IPS-18c (cell line): ENCODE results near the gene MMRN2.

Source experiments
- H3K4me3 ChIP-seq: 2 replicates; pipeline ENCODE4 v1.7.0; 2013; ENCODE audit warnings: low read depth, mild to moderate bottlenecking, low read length, moderate library complexity; ENCODE audit not compliant: insufficient read depth
- H3K9me3 ChIP-seq: one replicate; pipeline ENCODE4 v1.6.1; 2013; ENCODE audit warnings: mild to moderate bottlenecking, low read length, moderate library complexity; ENCODE audit not compliant: control insufficient read depth, insufficient read depth

Gene MMRN2

DNA sequence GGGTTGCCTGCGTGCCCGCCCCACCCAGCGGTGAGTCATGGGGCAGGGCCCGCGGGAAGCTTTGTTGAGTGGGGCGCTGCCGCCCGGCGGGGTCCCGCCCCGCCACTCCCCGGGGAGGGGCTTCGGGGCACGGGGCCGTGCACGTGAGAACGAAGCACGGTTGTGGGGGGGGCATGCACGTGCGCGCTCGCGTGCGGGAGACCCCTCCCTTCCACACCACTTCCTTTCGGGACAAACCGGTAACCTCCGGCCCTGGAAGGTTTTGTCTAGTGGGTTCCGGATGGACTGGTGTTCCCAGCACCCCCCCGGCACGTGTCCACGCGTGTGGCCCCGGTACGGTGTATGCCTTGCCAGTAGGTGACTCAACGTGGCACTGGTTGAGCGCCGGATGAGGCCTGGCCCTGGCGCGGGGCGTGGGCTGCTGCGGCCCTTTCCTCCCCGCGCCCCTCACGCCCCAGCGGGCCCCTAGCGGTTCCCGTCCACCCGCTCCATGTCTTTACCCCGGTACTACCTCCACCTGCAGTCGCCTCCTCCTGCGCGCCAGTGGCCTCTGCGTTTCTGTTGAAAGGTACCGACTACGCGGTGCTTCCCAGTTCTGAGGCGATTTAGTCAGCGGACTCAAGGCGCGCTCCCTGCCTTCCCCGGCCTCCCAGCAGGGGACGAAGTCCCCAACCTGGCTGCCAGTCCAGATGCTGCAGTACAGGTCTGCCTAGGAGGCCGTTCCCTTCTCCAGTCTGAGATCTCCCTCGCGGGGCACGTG lies 14.0 kb upstream of the MMRN2 start:
- H3K4me3 ChIP-seq = peak overlapping the region; percentile 66
- no peaks in the 10 kb centered on the region for H3K9me3 ChIP-seq

DNA sequence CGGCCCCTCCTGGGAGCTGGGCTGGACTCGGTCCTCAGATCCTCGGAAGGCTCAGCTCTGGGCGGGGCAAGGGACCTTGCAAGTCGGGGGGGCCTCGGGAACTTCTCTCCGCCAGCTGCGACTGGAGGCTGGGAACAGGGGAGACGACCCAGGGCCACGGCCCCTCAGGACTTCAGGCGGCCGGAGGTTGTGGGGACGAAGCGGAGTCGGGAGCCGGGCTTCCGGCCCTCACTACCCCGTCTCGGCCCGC lies 13.5 kb upstream of the MMRN2 start:
- no peaks in the 10 kb centered on the region for H3K9me3 ChIP-seq
- H3K4me3 ChIP-seq = peak overlapping the region; percentile 66

DNA sequence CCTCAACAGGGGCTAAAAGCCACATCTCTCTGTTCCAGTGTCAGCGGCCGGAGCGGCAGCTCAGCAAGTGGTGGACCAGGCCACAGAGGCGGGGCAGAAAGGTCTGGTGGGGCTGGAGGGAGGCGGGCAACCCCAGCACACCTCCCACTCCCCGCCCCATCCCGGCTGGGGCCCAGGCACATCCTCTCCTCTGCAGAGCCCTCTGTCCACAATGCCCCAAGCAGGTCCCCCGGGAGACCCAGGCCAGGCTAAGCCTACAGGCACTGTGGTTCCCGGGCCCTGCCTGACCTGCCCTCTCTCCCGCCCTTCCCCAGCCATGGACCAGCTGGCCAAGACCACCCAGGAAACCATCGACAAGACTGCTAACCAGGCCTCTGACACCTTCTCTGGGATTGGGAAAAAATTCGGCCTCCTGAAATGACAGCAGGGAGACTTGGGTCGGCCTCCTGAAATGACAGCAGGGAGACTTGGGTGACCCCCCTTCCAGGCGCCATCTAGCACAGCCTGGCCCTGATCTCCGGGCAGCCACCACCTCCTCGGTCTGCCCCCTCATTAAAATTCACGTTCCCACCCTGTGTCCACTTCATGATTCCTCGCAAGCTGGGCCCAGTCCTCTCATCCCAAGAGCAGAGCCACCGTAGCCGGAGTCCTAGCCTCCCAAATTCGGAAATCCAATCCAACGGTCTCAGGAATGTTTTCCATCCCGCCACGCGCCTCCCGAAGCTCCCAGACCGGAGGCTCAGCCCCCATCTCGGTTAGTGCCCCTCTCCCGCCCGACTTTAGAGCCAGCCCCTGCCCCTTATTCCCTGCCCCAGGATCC lies 13.0 kb upstream of the MMRN2 start:
- peak overlapping the region; percentile 66 for H3K4me3 ChIP-seq
- no peaks in the 10 kb centered on the region for H3K9me3 ChIP-seq

DNA sequence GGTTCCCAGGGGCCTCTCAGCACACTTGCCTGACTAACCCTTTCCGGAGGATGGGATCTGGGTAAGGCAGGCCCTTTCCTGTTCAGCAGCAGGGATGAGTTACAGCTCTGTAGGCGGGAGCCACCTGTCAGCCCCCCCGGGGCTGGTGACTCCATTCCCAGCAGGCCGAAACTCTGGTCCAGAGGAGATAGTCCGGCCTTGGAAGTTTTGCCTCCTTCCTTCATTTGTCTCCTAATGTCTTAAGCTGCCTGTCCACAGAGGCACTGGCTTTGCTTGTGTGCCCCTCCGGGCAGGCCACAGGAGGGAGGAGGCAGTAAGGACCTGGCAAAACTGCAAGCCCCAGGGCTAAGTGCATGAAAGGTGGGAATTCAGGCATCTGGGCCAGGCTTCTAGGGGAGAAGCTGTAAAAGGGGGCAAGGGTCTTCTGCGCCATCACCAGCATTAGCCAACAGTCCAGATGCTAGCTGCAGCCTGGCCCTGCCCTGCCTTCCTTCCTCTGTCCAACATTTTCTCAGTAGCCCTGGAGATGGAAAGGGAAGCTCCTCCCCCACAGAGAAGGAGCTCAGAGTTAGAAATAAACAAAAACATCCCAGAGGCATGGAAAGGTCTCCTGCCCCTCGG lies 12.1 kb upstream of the MMRN2 start:
- Histone ChIP-seq H3K4me3 (no peak overlapping the region), H3K9me3 (no peaks in the 10 kb centered on the region)

DNA sequence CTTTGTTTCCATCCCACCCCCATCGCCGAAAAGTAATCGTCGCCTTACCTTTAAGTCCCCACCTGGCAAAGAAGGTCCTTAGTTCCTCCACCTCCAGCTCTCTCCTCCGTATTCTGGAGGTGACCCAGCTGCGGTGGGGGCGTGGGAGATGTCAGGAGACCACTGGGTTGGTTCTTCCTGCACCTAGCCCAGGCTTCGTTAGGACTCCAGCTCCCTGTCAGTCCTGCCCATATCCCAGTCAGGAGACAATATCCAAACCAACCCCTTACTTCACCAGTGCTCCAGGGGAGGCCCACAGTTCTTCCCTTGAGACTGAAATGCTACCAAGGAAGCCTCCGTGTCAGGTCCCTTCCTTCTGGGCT lies 11.6 kb upstream of the MMRN2 start:
- Histone ChIP-seq H3K9me3 (no peaks in the 10 kb centered on the region), H3K4me3 (no peak overlapping the region)

DNA sequence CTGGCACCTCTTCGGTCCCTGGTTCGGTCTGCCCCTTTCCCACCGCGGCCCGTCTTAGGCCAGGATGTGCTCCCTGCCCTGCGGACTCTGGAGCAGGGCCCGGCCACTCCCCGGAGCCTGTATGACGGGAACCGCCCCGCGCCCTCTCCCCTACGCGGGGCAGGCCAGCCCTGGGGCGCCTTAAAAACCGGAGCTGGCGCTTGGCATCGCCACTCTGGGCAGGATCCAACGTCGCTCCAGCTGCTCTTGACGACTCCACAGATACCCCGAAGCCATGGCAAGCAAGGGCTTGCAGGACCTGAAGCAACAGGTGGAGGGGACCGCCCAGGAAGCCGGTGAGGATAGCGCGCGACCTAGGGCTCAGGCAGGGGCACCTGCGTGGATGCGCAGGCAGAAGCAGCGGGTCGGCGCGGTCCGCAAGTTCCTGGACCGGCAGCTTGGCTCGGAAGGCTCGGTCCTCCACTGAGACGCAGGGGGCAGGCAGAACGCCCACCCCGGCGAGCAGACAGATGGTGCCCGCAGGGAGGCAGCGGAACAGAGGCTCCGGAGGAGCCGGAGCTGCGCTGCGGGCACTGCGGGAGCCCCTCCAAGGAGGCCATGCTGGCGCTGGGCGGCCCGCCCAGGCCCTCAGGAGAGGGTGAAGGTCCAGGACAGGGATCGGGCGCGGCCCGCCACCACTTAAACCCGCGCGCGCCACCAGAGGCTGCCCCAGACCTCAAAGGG lies 11.0 kb upstream of the MMRN2 start, which contains the start of gene ADIRF:
TSS of gene ADIRF (plus strand) at position 212 of the 723 bp plus-strand sequence. CDS start at position 275, 63 bp downstream.
- H3K4me3 ChIP-seq = no peak within 1 kb of the TSS

DNA sequence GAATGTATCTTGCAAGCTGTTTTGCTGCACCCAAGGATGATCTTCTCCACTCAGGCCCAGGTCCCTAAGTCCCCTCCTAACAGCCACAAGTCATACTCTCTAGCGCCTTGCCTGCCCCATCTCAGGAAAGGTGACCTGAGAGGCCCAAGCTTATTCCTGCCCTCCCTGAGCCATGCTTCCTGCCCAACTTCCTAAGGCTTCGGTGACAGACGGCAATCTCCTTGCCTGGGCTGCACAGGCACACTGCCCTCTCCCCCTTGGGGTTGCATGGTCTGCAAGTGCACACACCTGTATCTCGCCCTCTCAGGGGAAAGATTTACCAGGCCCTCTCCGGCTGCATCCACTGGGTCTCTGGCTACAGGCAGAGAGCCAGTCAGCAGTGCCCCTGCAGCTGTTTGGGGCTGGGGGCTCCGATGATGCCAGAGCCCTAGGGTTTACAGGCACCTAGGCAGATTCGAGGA lies 10.1 kb upstream of the MMRN2 start:
- H3K4me3 ChIP-seq = no peak overlapping the region
- no peaks in the 10 kb centered on the region for H3K9me3 ChIP-seq

More for the DNA sequence above, 11.0 kb upstream of the MMRN2 start, which contains the start of gene ADIRF:
- no peaks in the 10 kb centered on the region for H3K9me3 ChIP-seq

DNA sequence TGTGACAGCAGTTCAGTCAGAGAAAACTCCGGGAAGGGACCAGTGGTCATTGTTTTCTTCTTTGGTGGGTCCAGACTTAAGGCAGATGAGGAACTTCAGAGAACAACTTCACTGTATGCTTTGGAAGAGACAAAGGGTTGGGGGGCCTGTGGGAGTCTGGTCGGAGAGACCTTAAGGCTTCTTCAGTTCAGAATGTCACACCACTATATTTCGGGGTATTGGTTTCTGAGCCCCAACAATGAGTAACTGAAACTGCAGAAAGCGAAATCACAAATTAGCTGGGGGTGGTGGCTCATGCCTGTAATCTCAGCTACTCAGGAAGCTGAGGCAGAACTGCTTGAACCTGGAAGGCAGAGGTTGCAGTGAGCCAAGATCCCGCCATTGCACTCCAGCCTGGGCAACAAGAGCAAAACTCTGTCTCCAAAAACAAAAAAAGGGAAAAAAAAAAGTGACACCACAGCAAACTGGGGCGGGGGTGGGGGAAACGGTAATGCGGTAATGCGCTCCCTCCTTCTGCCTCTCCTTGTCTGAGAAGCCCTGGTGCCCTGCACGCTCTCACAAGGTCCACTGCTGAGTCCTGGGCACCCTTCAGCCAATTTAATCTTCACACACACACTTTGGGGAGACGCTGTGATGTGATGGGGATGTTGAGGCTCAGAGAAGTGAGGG lies 8.7 kb upstream of the MMRN2 start:
- no peak overlapping the region for H3K4me3 ChIP-seq
- no peaks in the 10 kb centered on the region for H3K9me3 ChIP-seq

DNA sequence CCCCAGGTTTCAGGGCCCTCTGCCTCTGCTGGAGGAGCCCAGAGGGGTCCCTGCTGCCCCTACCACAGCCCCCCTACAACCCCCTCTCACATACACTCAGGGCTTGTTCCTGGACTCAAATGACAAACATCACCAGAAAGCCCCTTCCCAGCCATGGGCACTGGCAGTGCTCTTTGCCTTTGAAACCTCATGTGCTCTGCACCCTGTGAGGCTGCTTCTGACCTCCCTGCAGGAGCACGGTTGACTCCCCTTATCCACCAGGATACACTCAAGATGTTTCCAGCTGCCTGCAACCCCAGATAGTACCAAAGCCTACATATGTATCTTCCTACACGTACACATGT lies 7.4 kb upstream of the MMRN2 start:
- Histone ChIP-seq H3K9me3 (no peaks in the 10 kb centered on the region), H3K4me3 (no peak overlapping the region)

DNA sequence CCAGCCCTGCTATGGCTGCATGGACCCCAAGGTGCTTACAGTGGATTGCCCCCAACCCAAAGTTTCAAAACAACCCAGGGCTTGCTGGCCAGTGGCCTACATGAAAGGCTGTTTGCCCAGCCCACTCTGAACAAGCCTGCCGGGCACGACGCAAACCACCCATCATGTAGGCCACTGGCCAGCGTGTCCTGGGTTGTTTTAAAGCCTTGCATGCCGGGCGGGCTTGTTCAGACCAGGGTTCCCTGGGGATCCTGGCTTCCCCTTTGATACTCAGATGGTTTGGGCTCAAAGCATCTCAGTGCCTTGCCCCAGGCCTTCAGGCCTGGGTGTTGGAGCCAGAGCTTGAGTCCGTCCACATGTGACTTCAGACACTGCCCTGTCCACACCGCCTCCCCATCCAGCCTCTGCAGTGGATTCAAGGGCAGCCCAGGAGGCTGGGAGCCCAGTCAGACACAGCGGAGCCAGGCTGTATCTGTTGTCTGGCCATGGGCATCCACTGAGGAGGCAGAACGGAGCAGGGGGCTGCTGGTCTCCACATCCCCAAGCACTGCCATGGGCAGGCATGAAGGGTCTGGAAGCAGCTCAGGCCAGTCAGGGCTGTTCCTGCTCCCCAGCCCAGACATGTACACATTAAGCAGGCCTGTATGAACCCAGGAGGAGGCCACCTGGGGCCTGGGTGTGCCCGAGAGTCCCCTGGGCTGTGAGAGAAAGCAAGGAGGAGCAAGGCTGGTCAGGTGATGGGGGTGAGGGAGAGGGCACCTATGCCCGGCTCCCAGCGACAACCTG lies 6.8 kb upstream of the MMRN2 start:
- H3K9me3 ChIP-seq = no peaks in the 10 kb centered on the region
- no peak overlapping the region for H3K4me3 ChIP-seq

DNA sequence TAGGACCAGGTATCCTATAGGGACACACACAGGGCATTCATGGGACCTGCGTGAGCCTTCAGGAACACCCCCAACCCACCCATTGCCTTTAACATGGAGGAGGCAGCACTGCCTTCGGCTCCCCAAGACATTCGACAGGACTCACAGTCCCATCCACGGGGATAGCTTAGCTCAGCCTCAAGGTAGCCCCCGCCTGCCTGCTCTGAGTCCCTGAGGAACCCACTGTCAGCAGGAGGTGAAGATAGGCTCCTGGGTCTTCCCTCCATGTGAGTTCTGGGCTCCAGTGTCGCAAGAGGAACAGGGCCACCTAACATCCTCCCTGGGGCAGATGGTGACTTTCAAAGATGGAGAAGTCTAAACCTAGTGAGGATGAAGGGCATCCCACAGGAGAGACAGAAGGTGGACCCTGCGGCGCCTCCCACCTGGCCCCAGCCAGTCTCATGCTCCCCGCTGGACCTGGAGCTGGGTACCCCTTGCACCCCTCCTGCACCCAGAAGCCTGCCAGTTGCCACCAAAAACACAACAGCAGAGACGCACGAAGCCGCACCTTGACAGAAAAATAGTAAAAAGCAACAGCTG lies 6.0 kb upstream of the MMRN2 start:
- Histone ChIP-seq H3K9me3 (no peaks in the 10 kb centered on the region), H3K4me3 (no peak overlapping the region)

DNA sequence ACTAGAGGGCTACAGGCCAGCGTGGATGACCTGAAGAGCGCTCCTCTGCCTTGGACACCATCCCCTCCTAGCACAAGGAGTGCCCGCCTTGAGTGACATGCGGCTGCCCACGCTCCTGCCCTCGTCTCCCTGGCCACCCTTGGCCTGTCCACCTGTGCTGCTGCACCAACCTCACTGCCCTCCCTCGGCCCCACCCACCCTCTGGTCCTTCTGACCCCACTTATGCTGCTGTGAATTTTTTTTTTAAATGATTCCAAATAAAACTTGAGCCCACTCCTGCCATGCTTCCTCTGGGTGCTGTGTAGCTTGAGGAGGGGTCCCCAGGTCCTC lies 5.5 kb upstream of the MMRN2 start:
- Histone ChIP-seq H3K4me3 (no peak overlapping the region), H3K9me3 (no peaks in the 10 kb centered on the region)

DNA sequence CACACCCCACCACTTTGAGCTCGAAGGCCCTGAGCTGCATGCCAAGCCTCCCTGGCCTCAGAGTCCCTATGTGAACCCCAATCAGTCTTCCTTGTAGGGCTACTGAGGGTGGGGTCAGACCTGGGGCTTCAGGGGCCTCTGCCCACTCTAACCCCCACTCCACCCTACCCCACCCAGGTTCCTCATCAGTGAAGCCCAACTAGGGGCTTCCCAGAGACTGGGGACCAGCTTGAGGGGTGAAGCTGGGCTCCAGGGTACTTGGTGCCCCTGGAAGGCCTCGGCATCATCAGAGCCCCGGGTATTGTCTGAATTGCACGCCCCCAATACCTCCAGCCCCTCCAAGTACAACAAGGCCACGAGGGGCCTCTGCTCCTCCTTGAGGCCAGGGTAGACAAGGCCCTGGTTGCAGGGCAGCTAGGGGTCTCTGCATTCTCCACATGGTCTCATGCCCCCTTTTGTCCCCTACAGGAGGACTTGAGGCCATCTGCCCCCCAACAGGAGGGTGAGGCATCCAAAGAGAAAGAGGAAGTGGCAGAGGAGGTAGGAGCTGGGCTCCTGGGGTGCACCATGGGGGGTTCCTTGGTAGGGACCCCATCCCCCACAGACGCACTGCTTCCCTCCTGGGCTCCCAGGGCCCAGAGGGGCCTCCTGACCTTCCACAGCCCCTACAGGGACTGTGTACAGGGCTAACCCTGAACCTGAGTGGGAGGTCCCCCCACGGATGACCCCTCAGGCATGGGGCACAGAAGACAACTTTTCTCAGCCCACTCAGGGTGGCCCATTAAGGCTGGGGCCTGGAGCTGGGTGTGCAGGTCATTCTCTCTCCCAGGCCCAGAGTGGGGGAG lies 4.9 kb upstream of the MMRN2 start:
- no peak overlapping the region; the same call in 1 of the 2 replicates for H3K4me3 ChIP-seq

DNA sequence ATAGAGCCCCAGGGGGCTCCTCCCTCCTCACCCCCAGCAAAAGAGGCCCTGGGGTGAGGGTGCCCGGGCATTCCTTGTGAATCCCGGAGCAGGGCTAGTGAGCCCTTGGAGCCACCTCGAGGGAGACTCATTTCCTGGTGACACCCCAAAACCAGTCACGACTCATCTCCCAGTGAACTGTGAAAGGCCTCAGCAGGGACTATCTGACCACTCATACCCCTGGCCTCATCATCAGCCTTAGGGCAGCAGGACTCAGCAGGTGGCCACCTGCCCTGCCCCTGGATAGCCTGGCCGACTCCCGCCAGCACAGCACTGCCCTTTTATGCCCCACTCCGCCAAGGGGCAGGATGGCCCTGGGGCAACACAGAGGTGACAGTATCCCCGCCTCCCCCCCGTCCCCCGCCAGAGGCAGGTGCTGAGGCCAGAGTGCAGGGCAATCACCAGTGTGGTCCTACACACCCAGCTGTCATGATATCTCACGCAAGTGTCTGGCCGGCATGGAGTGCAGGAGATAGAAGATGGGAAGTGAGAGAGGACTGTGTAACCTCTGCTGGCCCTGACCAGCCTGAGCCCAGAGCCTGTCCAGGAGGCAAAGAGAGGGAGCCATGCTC lies 4.2 kb upstream of the MMRN2 start:
- no peak overlapping the region for H3K4me3 ChIP-seq
- no peaks in the 10 kb centered on the region for H3K9me3 ChIP-seq

More for the DNA sequence above, 4.9 kb upstream of the MMRN2 start:
- no peaks in the 10 kb centered on the region for H3K9me3 ChIP-seq

DNA sequence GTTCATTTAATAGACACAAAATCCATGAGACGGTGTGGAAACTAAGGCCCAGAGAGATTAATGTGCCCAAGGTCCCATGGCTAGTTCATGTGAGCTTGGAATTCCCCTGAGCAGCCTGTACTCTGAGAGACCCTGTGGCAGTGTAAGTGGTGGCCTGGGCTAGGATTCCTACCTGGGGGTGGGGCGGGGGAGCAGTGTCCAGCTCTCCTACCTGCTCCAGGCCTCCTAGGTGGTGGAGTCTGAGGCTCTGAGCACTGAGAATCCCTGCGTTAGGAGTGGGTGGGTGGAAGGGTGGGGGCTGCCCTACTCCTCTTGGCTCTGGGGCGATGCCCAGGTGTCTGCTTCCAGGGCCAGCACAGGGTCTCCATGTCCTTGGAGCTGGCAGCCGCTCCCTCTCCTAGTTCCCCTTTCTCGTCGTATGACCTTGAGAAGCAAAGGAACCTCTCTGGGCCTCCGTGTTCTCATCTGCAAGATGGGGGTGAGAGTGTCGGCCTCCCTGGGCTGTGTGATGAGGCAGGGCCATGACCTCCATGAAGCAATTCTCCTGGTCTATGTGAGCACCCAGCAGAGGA lies 3.5 kb upstream of the MMRN2 start:
- Histone ChIP-seq H3K9me3 (no peaks in the 10 kb centered on the region), H3K4me3 (no peak overlapping the region)
